Heart right ventricle (tissue), 16 donors: ENCODE results near the gene TAMM41. TPM values are rescaled to one million over a fixed set of nuclear protein-coding genes. Genes with fewer than 3 reads are reported as not detected.

Experiments used
- ATAC-seq, 8 donors: fragments of 200-7000 bp; cut with Tn5 transposase; one replicate each; pipeline ENCODE4 v1.9.1; 2020; ENCODE audit warnings: mild to moderate bottlenecking in 8 of 8, moderate library complexity in 8 of 8, moderate number of reproducible peaks in 1 of 8
- DNase-seq, 2 donors: peaks; one replicate each; pipeline ENCODE4 v3.0.0-alpha.2; 2020
- H3K27ac ChIP-seq, 10 donors: fragments of 200-600 bp; sonication (generic) in 2 of 10; one replicate each; pipeline versions ENCODE4 v1.5.0 to v1.8.0; 2020 to 2022; ENCODE audit warnings: mild to moderate bottlenecking in 3 of 10
- H3K27me3 ChIP-seq, 7 donors: fragments of 200-600 bp; one replicate each; pipeline ENCODE4 v1.8.0; 2021 to 2022; ENCODE audit warnings: mild to moderate bottlenecking in 2 of 7
- H3K36me3 ChIP-seq, 9 donors: fragments of 200-600 bp; sonication (generic) in 1 of 9; one replicate each; pipeline versions ENCODE4 v1.5.0 to v1.8.0; 2020 to 2022; ENCODE audit warnings: mild to moderate bottlenecking in 2 of 9
- H3K4me1 ChIP-seq, 9 donors: fragments of 200-600 bp; sonication (generic) in 1 of 9; one replicate each; pipeline versions ENCODE4 v1.5.0 to v1.8.0; 2020 to 2022; ENCODE audit warnings: mild to moderate bottlenecking in 4 of 9
- H3K4me3 ChIP-seq, 10 donors: fragments of 200-600 bp; sonication (generic) in 2 of 10; one replicate each; pipeline versions ENCODE4 v1.5.0 to v1.8.0; 2020 to 2022; ENCODE audit warnings: mild to moderate bottlenecking in 7 of 10, moderate library complexity in 2 of 10
- H3K9me3 ChIP-seq, 11 donors: fragments of 200-600 bp in 10 of 11; sonication (generic) in 2 of 11; one replicate each; pipeline versions ENCODE4 v1.5.0 to v1.8.0; 2013 to 2022; ENCODE audit warnings: mild to moderate bottlenecking in 2 of 11, control low read depth in 1 of 11, moderate library complexity in 1 of 11
- WGBS, 2 donors: extraction: QIAGEN DNeasy Blood & Tissue Kit; methylation state at CpG; one replicate each; pipeline ENCODE4 v1.1.7; 2013; ENCODE audit warnings: inconsistent platforms in 1 of 2; 5-methylcytosine and 5-hydroxymethylcytosine counted together
- intact Hi-C, 10 donors: fragments of 100-400 bp; cut with DNase I; formaldehyde crosslinking; loops; one replicate each; pipeline versions ENCODE4 v1.11.1 to v1.14.2; 2022
- polyA plus RNA-seq, 2 donors: library from polyadenylated mRNA; stranded (reverse); fragments of 200-250 nt; gene quantifications; one replicate each; pipeline ENCODE4 v1.2.3, GENCODE V29; 2013
- total RNA-seq, 10 donors: library from RNA; stranded (reverse); fragmentation: NEBNext Ultra II Directional in 3 of 10; extraction: Animal tissue kit (Norgen Biotek cat#: 25700) in 3 of 10; gene quantifications; one replicate each; pipeline versions ENCODE4 v1.2.1 to v1.2.4, GENCODE V29; 2021 to 2023
- TF ChIP-seq, protein P1 (sequence below), 9 donors: fragments of 200-600 bp; sonication (generic) in 2 of 9; IDR thresholded peaks; one replicate each; pipeline versions ENCODE4 v1.5.0 to v1.8.0; 2021 to 2022; ENCODE audit warnings: antibody characterized with exemption in 9 of 9, mild to moderate bottlenecking in 5 of 9, moderate library complexity in 1 of 9
- donor health status: Arrhythmogenic right ventricular cardiomyopathy.
- donor health status: ischemic (EF 13 %, LVEDD 7.1; RV severe dilation, severe dysfunction).
- donor health status: healthy with polysubstance abuse.
- donor health status: DM: no; HTN: yes; CAD: no.
- donor health status: DM: no; HTN: no; CAD: no.
- donor health status: ischemic (EF 25% LVEDD 6.9; RV normal size, moderate dysfunction).
- donor health status: ischemic (EF 25% LVEDD 5.7; RV mildly dilated, moderate dysfunction).
- donor health status: healthy.
- donor health status: DM: yes; HTN: yes; CAD: no.
- donor health status: Ischemic cardiomyopathy.
- donor health status: ischemic (EF 35%, LVEDD 5.7; RV mildly dilated, moderate dysfunction).
- donor health status: nonischemic (EF 11% LVEDD 7.7; RV severe dilation, severe dysfunction).
- donor health status: DM: yes; HTN: yes; CAD: no.
- donor health status: PGD.
- donor health status: ischemic (EF 29% LVEDD 5.4; RV normal size, mild dysfunction).
- donor health status: nonischemic (EF 23%, LVEDD 6.1; RV moderate dilation, normal function).

TAMM41 gene
- total and polyA plus RNA-seq, 12 donors: 8.1 to 13.0 (median 10.2) TPM

DNA sequence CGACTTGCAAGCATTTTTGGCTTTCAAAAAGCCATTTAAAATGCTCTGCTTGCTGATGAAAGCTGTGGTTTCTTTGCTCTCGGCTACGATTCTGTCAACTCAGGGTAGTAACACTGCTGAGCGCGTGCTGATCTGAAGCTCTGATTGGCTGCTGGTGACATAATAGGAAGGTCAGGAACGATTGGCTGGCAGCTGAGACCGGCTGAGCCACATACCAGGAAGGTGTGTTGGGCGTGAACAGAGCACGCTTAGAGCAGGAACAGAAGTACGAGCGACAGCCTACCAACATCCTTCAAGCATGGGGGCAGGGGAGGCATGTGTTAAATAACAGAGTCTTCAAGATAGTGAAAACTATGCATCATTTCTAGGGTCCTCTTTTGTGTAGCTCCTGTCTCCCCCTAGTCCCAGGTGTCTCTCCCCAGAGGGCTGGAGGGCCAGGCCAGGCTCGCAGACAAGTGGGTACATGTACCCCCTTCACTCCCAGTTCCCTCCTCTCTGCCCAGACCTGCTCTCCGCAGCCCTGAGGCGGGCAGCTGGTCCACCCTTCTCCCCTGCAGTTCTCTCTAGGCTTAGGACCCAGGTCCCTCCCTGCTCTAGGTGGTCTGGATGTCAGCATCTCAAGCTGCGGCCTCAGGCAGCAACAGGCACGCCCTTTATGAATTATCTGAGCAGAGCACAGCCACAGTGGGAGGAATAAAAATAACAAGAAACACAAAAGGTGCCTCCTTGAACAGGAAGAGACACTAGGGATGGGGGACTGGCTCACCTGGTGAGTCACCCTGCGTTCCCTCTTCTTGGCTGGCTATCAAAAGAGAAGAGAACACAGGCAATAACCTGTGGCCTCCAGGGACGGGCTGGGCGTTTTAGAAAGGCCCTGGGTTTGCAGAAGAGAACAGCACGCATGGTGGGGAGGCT is 76.0 kb downstream of the TAMM41 start:
- DNase-seq (peak in 1 of 2 donors; percentile 43), ATAC-seq (peak; percentile 67 to 90 (median 84))
- intact Hi-C loops: no loop called here
- Histone ChIP-seq H3K9me3 (no peaks in the 10 kb centered on the region), H3K27ac (no peak overlapping the region), H3K4me3 (peak overlapping the region in 2 of 10 donors; percentile 4 to 11), H3K36me3 (no peaks in the 10 kb centered on the region), H3K27me3 (no peaks in the 10 kb centered on the region), H3K4me1 (peaks cover 0 to 12% (median 8%) of the 10 kb centered on the region in 9 donors)
- 28 to 31% methylated on average over 20 of the region's 20 CpGs for WGBS, 2 donors
- TF ChIP-seq, protein P1, sequence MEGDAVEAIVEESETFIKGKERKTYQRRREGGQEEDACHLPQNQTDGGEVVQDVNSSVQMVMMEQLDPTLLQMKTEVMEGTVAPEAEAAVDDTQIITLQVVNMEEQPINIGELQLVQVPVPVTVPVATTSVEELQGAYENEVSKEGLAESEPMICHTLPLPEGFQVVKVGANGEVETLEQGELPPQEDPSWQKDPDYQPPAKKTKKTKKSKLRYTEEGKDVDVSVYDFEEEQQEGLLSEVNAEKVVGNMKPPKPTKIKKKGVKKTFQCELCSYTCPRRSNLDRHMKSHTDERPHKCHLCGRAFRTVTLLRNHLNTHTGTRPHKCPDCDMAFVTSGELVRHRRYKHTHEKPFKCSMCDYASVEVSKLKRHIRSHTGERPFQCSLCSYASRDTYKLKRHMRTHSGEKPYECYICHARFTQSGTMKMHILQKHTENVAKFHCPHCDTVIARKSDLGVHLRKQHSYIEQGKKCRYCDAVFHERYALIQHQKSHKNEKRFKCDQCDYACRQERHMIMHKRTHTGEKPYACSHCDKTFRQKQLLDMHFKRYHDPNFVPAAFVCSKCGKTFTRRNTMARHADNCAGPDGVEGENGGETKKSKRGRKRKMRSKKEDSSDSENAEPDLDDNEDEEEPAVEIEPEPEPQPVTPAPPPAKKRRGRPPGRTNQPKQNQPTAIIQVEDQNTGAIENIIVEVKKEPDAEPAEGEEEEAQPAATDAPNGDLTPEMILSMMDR (IDR thresholded peaks at IDR 0.05): no peak

DNA sequence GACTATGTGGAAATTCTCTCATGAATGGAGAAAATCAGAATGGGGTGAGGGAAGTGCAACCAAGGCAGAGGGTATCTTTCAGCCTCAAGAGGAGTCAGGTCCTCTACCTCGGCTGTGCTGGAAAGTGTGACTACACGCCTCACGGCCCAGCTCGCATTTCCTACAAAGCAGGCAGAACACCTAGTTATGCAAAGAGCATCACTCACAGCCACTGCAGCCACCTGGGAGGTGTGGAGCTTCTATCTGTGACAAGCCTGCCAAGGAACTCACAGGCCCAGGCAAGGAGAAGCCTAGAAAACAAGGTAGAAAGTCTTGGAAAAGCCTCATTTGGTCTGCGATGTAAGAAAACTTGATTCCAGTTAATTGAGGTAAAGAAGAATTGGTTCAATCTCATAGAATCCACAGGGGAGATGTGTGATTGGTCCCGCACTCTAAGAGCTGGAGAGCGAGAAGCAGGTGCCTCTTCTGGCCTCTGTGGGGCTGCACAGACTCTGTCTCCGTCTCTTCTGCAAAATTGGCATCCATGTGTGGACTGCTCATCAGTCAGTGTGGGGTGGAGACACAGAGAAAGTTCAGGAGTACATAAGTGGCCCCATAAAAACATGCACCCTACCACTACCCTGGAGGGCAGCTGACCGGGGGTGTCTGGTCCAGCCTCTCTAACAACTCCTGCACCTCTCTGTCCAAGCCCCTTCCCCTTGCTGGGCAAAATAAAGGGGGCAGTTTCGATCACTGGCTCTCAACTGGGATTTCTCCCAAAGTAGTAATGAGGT is 76.8 kb downstream of the TAMM41 start:
- peak overlapping the region in 2 of 10 donors; percentile 4 to 11 for H3K4me3 ChIP-seq
- peak in 3 of 8 donors; percentile 26 to 31 (median 27) for ATAC-seq
- no peak for DNase-seq
- peaks cover 0 to 12% (median 8%) of the 10 kb centered on the region in 9 donors for H3K4me1 ChIP-seq
- 79 to 82% methylated on average over 10 of the region's 10 CpGs for WGBS, 2 donors
- no peaks in the 10 kb centered on the region for H3K9me3 ChIP-seq
- no peaks in the 10 kb centered on the region for H3K36me3 ChIP-seq
- intact Hi-C loops: no loop called here
- TF ChIP-seq, protein P1 (IDR thresholded peaks at IDR 0.05): no peak
- H3K27ac ChIP-seq: no peak overlapping the region
- H3K27me3 ChIP-seq: no peaks in the 10 kb centered on the region

DNA sequence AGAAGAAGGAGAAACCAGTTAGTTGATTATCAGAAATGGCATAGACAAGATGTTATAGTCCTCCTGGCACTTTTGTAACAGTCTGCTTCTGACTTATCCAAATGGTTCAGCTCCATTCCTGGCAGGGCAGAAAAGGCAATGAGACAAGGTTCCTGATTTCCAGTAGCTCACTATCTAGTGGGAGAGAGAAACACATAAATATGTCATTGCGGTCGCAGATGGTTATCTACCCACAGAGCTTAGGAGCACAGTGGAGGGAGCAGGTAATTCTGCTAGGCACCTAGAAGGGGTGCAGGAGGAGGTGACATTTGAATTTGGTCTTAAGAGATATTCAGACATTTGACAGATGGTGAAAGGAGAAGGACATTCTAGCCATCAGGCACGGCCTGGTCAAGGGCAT is 78.1 kb downstream of the TAMM41 start:
- no peaks in the 10 kb centered on the region for H3K9me3 ChIP-seq
- no peaks in the 10 kb centered on the region for H3K36me3 ChIP-seq
- peaks cover 0 to 12% (median 8%) of the 10 kb centered on the region in 9 donors for H3K4me1 ChIP-seq
- intact Hi-C loops: no loop called here
- ATAC-seq: no peak
- 95 to 98% methylated on average over 3 of the region's 3 CpGs for WGBS, 2 donors
- H3K27me3 ChIP-seq: no peaks in the 10 kb centered on the region
- no peak for DNase-seq
- H3K27ac ChIP-seq: no peak overlapping the region
- no peak overlapping the region for H3K4me3 ChIP-seq
- TF ChIP-seq, protein P1 (IDR thresholded peaks at IDR 0.05): no peak

DNA sequence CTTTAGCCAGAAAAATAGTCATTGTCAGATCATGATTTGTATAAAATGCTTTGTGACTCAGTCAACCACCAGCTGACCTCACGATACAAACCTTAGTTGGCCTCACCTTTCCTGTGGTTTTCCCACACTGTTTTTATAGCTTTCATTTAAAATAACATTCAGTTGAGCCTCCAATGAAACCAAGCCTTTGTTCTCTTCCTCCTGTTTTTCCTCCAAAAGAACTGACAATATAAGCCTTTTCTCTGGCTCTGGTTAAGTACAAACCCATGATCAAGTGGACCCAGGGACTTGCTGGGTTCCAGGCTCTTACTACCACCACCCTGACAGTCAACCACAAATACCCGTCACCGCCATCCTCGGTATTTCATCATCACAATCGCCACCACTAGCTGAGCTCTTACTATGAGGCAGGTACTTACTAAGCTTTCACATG is 81.7 kb downstream of the TAMM41 start:
- no peak overlapping the region for H3K27ac ChIP-seq
- H3K4me3 ChIP-seq: no peak overlapping the region
- H3K4me1 ChIP-seq: peaks cover 0 to under 1% (median 0%) of the 10 kb centered on the region in 9 donors
- TF ChIP-seq, protein P1 (IDR thresholded peaks at IDR 0.05): no peak
- WGBS, 2 donors: 82 to 85% methylated on average over 5 of the region's 5 CpGs
- no peaks in the 10 kb centered on the region for H3K36me3 ChIP-seq
- H3K9me3 ChIP-seq: no peaks in the 10 kb centered on the region
- no peaks in the 10 kb centered on the region for H3K27me3 ChIP-seq
- DNase-seq: no peak
- intact Hi-C loops: no loop called here
- ATAC-seq: no peak
